OCI-LY1 (cell line): ENCODE data around the gene CTNS.

Experiments used
- H2AFZ ChIP-seq: fragments of 200-600 bp; sonication (generic), shearing (Covaris generic); 2 replicates; pipeline ENCODE4 v1.6.0; 2014; ENCODE audit warnings: antibody characterized with exemption, mild to moderate bottlenecking, low read length
- H3F3A ChIP-seq: fragments of 200-600 bp; sonication (generic), shearing (Covaris generic); 2 replicates; pipeline ENCODE4 v1.6.0; 2014; ENCODE audit warnings: mild to moderate bottlenecking, antibody characterized with exemption, low read length, moderate library complexity; ENCODE audit not compliant: insufficient read depth
- H3K27ac ChIP-seq: fragments of 200-600 bp; sonication (generic); 2 replicates; pipeline ENCODE4 v1.5.1; 2014; ENCODE audit warnings: low read length, mixed run types, mild to moderate bottlenecking, low read depth; ENCODE audit not compliant: poor library complexity, severe bottlenecking
- H3K27me3 ChIP-seq: fragments of 200-600 bp; sonication (generic); 2 replicates; pipeline ENCODE4 v1.6.0; 2014; ENCODE audit warnings: antibody characterized with exemption, mild to moderate bottlenecking, low read length, moderate library complexity; ENCODE audit not compliant: insufficient read depth
- H3K36me3 ChIP-seq: fragments of 200-600 bp; sonication (generic); 2 replicates; pipeline ENCODE4 v1.6.1; 2014; ENCODE audit warnings: mild to moderate bottlenecking, antibody characterized with exemption, low read length, moderate library complexity, mixed read lengths; ENCODE audit not compliant: insufficient read depth
- H3K4me1 ChIP-seq: fragments of 200-600 bp; sonication (generic); 2 replicates; pipeline ENCODE4 v1.5.1; 2014; ENCODE audit warnings: mild to moderate bottlenecking, low read length, moderate library complexity; ENCODE audit not compliant: insufficient read depth, severe bottlenecking
- H3K4me2 ChIP-seq: fragments of 200-600 bp; sonication (generic), shearing (Covaris generic); 2 replicates; pipeline ENCODE4 v1.6.1; 2014; ENCODE audit warnings: low read length
- H3K4me3 ChIP-seq: fragments of 200-600 bp; sonication (generic); 2 replicates; pipeline ENCODE4 v1.5.1; 2014; ENCODE audit warnings: low read length, low read depth, mild to moderate bottlenecking, mixed read lengths; ENCODE audit not compliant: poor library complexity, severe bottlenecking
- H3K79me2 ChIP-seq: fragments of 200-600 bp; shearing (Covaris generic); 2 replicates; pipeline ENCODE4 v1.6.1; 2016; ENCODE audit warnings: mixed run types, low read length, mixed read lengths; ENCODE audit not compliant: insufficient read depth
- H3K9ac ChIP-seq: fragments of 200-600 bp; sonication (generic), shearing (Covaris generic); 2 replicates; pipeline ENCODE4 v1.6.1; 2014; ENCODE audit warnings: mild to moderate bottlenecking, low read length, mixed read lengths
- H3K9me2 ChIP-seq: fragments of 200-600 bp; sonication (generic), shearing (Covaris generic); 2 replicates; pipeline ENCODE4 v1.6.1; 2014; ENCODE audit warnings: low read depth, mild to moderate bottlenecking, low read length, mixed read lengths
- H3K9me3 ChIP-seq: fragments of 200-600 bp; shearing (Covaris generic); 2 replicates; pipeline ENCODE4 v1.6.1; 2014; ENCODE audit warnings: low read length, mixed read lengths
- H4K20me1 ChIP-seq: fragments of 200-600 bp; sonication (generic), shearing (Covaris generic); 2 replicates; pipeline ENCODE4 v1.6.0; 2016; ENCODE audit warnings: mild to moderate bottlenecking, low read length; ENCODE audit not compliant: insufficient read depth
- EZH2 ChIP-seq: fragments of 200-600 bp; sonication (generic), shearing (Covaris generic); IDR thresholded peaks from 2 replicates; pipeline ENCODE4 v1.8.0; 2017; ENCODE audit warnings: borderline replicate concordance, mixed run types, mild to moderate bottlenecking, antibody characterized with exemption, low read length, moderate library complexity, mixed read lengths
- TF ChIP-seq, protein P1 (sequence below): fragments of 200-600 bp; sonication (generic), shearing (Covaris generic); IDR thresholded peaks from 2 replicates; pipeline ENCODE4 v1.5.1; 2017; ENCODE audit warnings: mild to moderate bottlenecking, antibody characterized with exemption, low read length, moderate library complexity, mixed read lengths

Gene CTNS

GRCh38 chr17:3610523-3610922, 26.0 kb upstream of the CTNS start:
- Histone ChIP-seq H2AFZ (no peak overlapping the region), H3K36me3 (peaks cover 55% of the 10 kb centered on the region), H3F3A (no peaks in the 10 kb centered on the region), H3K9me2 (no peaks in the 10 kb centered on the region), H3K79me2 (no peaks in the 10 kb centered on the region), H3K9ac (no peak overlapping the region), H3K4me1 (no peaks in the 10 kb centered on the region), H3K9me3 (no peaks in the 10 kb centered on the region), H3K4me2 (no peak overlapping the region), H3K27me3 (no peaks in the 10 kb centered on the region), H3K27ac (no peak overlapping the region), H4K20me1 (no peaks in the 10 kb centered on the region), H3K4me3 (no peak overlapping the region)
- TF ChIP-seq, protein P1, sequence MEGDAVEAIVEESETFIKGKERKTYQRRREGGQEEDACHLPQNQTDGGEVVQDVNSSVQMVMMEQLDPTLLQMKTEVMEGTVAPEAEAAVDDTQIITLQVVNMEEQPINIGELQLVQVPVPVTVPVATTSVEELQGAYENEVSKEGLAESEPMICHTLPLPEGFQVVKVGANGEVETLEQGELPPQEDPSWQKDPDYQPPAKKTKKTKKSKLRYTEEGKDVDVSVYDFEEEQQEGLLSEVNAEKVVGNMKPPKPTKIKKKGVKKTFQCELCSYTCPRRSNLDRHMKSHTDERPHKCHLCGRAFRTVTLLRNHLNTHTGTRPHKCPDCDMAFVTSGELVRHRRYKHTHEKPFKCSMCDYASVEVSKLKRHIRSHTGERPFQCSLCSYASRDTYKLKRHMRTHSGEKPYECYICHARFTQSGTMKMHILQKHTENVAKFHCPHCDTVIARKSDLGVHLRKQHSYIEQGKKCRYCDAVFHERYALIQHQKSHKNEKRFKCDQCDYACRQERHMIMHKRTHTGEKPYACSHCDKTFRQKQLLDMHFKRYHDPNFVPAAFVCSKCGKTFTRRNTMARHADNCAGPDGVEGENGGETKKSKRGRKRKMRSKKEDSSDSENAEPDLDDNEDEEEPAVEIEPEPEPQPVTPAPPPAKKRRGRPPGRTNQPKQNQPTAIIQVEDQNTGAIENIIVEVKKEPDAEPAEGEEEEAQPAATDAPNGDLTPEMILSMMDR: no peak
- no peak for TF ChIP-seq EZH2

- peaks cover 65% of the 10 kb centered on the region for H3K36me3 ChIP-seq
- H3K9me2 ChIP-seq: no peaks in the 10 kb centered on the region
- H3K4me2 ChIP-seq: no peak overlapping the region
- no peaks in the 10 kb centered on the region for H3F3A ChIP-seq
- H3K79me2 ChIP-seq: no peaks in the 10 kb centered on the region
- no peak overlapping the region for H2AFZ ChIP-seq
- 0 out of 2 replicates have a peak, but pooled peaks cover 2% of the 10 kb centered on the region for H3K9me3 ChIP-seq
- no peak overlapping the region for H3K27ac ChIP-seq
- no peak overlapping the region for H3K9ac ChIP-seq
- no peak overlapping the region for H3K4me3 ChIP-seq
- no peaks in the 10 kb centered on the region for H3K4me1 ChIP-seq
- H3K27me3 ChIP-seq: no peaks in the 10 kb centered on the region
- H4K20me1 ChIP-seq: no peaks in the 10 kb centered on the region
- no peak for TF ChIP-seq EZH2
- TF ChIP-seq, protein P1: no peak
Observed at GRCh38 chr17:3613124-3613523, 23.4 kb upstream of the CTNS start.

DNA sequence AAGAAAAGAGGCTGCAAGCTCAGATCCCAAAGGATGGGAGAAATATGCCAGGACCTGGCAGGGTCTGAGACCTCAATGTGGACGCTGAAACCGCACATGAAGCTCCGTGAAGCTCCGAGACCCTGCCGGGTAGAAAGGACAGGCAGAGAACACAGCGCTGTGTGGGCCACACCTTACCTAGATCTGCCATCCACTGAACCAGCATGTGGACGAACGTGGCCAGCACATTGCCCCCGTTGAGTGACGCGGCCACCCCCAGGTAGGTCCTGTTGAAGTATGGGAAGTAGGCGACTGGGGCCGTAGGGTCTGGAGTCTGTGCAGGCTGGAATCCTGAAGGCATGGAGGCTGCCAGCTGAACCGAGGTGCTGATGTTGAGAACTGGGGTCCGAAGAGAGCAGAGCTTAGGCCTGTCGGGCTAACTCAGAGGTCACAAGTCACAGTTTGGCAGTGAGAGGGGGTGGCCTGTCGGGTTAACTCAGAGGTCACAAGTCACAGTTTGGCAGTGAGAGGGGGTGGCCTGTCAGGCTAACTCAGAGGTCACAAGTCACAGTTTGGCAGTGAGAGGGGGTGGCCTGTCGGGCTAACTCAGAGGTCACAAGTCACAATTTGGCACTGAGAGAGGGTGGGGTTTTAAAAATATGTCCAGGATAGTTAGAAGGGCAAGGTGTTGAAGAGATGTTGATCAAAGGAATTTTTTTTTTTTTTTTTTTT, 21.2 kb upstream of the CTNS start:
- Histone ChIP-seq H3K36me3 (peaks cover 72% of the 10 kb centered on the region), H3K9ac (no peak overlapping the region), H3K4me1 (no peaks in the 10 kb centered on the region), H3K9me3 (0 out of 2 replicates have a peak, but pooled peaks cover 2% of the 10 kb centered on the region), H3K9me2 (no peaks in the 10 kb centered on the region), H2AFZ (no peak overlapping the region), H3K27ac (no peak overlapping the region), H3K4me3 (no peak overlapping the region), H4K20me1 (no peaks in the 10 kb centered on the region), H3K4me2 (no peak overlapping the region), H3K79me2 (no peaks in the 10 kb centered on the region), H3F3A (no peaks in the 10 kb centered on the region), H3K27me3 (no peaks in the 10 kb centered on the region)
- no peak for TF ChIP-seq EZH2
- TF ChIP-seq, protein P1: no peak
